Esophagus muscularis mucosa (tissue), 3 donors: ENCODE results near the gene PRIM1.

Experiments
- CTCF ChIP-seq, 3 experiments: fragments of 200-600 bp in 2 of 3; fragments of 450-650 bp in 1 of 3; sonication (generic) in 2 of 3; IDR thresholded peaks; one replicate each; pipeline ENCODE4 v1.5.1; 2017 to 2019; ENCODE audit warnings: antibody characterized with exemption in 3 of 3, mild to moderate bottlenecking in 2 of 3, moderate library complexity in 1 of 3
- EP300 ChIP-seq: sonication (generic); formaldehyde crosslinking; IDR thresholded peaks from one replicate; pipeline ENCODE4 v1.6.1; 2017; ENCODE audit warnings: antibody characterized with exemption

- no peak for TF ChIP-seq EP300
- TF ChIP-seq CTCF (IDR thresholded peaks at IDR 0.05): no peak
Measured at GRCh38 chr12:56792678-56793077, 40.6 kb upstream of the PRIM1 start.
